ENCODE data around the gene ZNF319.

Gene ZNF319

GRCh38 chr16:57957673-57958392 is 42.6 kb downstream of the ZNF319 start:
- DNase-seq (ENCODE audit: low read depth in 4 of 4, low spot score in 1 of 4): no peak

GRCh38 chr16:57956924-57957672 is 43.4 kb downstream of the ZNF319 start:
- no peak for DNase-seq (ENCODE audit: low read depth in 4 of 4, low spot score in 1 of 4)

GRCh38 chr16:57956270-57956808 is 44.1 kb downstream of the ZNF319 start:
- no peak for DNase-seq (ENCODE audit: low read depth in 4 of 4, low spot score in 1 of 4)

GRCh38 chr16:57955572-57956188 is 44.8 kb downstream of the ZNF319 start:
- no peak for DNase-seq (ENCODE audit: low read depth in 4 of 4, low spot score in 1 of 4)

- no peak for DNase-seq (ENCODE audit: low read depth in 4 of 4, low spot score in 1 of 4)
These were observed 46.6 kb downstream of the ZNF319 start for GRCh38 chr16:57953857-57954256.

GRCh38 chr16:57952909-57953308 is 47.6 kb downstream of the ZNF319 start:
- DNase-seq (ENCODE audit: low read depth in 4 of 4, low spot score in 1 of 4): no peak

GRCh38 chr16:57951204-57951960 is 49.1 kb downstream of the ZNF319 start:
- DNase-seq (ENCODE audit: low read depth in 4 of 4, low spot score in 1 of 4): no peak

- no peak for DNase-seq (ENCODE audit: low read depth in 4 of 4, low spot score in 1 of 4)
These were observed 50.1 kb downstream of the ZNF319 start for GRCh38 chr16:57950382-57950781.

- no peak for DNase-seq (ENCODE audit: low read depth in 4 of 4, low spot score in 1 of 4)
These were observed 50.8 kb downstream of the ZNF319 start for GRCh38 chr16:57949595-57950238.

- DNase-seq (ENCODE audit: low read depth in 4 of 4, low spot score in 1 of 4): no peak
These were observed 51.5 kb downstream of the ZNF319 start for GRCh38 chr16:57949013-57949412.

GRCh38 chr16:57948027-57948426 is 52.4 kb downstream of the ZNF319 start:
- no peak for DNase-seq (ENCODE audit: low read depth in 4 of 4, low spot score in 1 of 4)

GRCh38 chr16:57947261-57947660 is 53.2 kb downstream of the ZNF319 start:
- no peak for DNase-seq (ENCODE audit: low read depth in 4 of 4, low spot score in 1 of 4)

- DNase-seq (ENCODE audit: low read depth in 4 of 4, low spot score in 1 of 4): no peak
These were observed 54.2 kb downstream of the ZNF319 start for GRCh38 chr16:57946181-57946801.

- DNase-seq (ENCODE audit: low read depth in 4 of 4, low spot score in 1 of 4): no peak
These were observed 54.7 kb downstream of the ZNF319 start for GRCh38 chr16:57945740-57946138.

GRCh38 chr16:57944970-57945739 is 55.3 kb downstream of the ZNF319 start:
- no peak for DNase-seq (ENCODE audit: low read depth in 4 of 4, low spot score in 1 of 4)

All from stimulated activated CD4-positive, alpha-beta T cell treated with anti-CD3 and anti-CD28 coated beads, Interleukin-1b, Interleukin-23, amount 100 ng/mL, for 24 hours (primary cell).